Neural progenitor cell (in vitro differentiated cells): ENCODE measurements around the gene SPATC1L.

Experiments
- CTCF ChIP-seq: fragments of 200-600 bp; sonication (generic); IDR thresholded peaks from 2 replicates; pipeline ENCODE4 v1.5.1; 2017; ENCODE audit warnings: antibody characterized with exemption, mild to moderate bottlenecking
- EZH2 ChIP-seq: fragments of 200-600 bp; sonication (generic); IDR thresholded peaks from 2 replicates; pipeline ENCODE4 v1.6.1; 2017; ENCODE audit warnings: antibody characterized with exemption, mild to moderate bottlenecking, moderate library complexity

GRCh38 chr21:46127239-46128105 lies 56.8 kb downstream of the SPATC1L start:
- TF ChIP-seq CTCF (no peak), EZH2 (no peak)
